ENCODE data around the gene HOXC9.

- TF ChIP-seq CTCF (IDR thresholded peaks at IDR 0.05) (no peak), ZFX (IDR thresholded peaks at IDR 0.05; ENCODE audit: borderline replicate concordance) (no peak)
These were observed 29.5 kb upstream of the HOXC9 start for GRCh38 chr12:53970451-53970850.

Data from 22Rv1 (cell line).